ENCODE measurements around the gene MRTFA.
A peak's percentile ranks its signal among the peaks of the same experiment; 100 is the strongest.

The MRTFA gene

GRCh38 chr22:40407831-40408717, 228.4 kb downstream of the MRTFA start:
- no peak for DNase-seq

- DNase-seq, result no peak
Measured at GRCh38 chr22:40407021-40407761, 229.3 kb downstream of the MRTFA start.

GRCh38 chr22:40406063-40406890, 230.2 kb downstream of the MRTFA start:
- DNase-seq, result no peak

- DNase-seq, result no peak
Measured at GRCh38 chr22:40405178-40406062, 231.1 kb downstream of the MRTFA start.

- DNase-seq, result no peak
Measured at GRCh38 chr22:40404251-40405177, 232.0 kb downstream of the MRTFA start.

GRCh38 chr22:40403651-40404050, 232.9 kb downstream of the MRTFA start:
- DNase-seq, result no peak

- DNase-seq, result no peak
Measured at GRCh38 chr22:40403141-40403540, 233.4 kb downstream of the MRTFA start.

- DNase-seq, result no peak
Measured at GRCh38 chr22:40401981-40402406, 234.5 kb downstream of the MRTFA start.

- DNase-seq, result peak; percentile 49 to 54
Measured at GRCh38 chr22:40401532-40401931, 235.0 kb downstream of the MRTFA start.

- peak in 1 of 2 donors; percentile 50 for DNase-seq
Measured at GRCh38 chr22:40400159-40400558, 236.4 kb downstream of the MRTFA start.

GRCh38 chr22:40399621-40400020, 236.9 kb downstream of the MRTFA start:
- no peak for DNase-seq

- no peak for DNase-seq
Measured at GRCh38 chr22:40397396-40397795, 239.1 kb downstream of the MRTFA start.

- DNase-seq, result no peak
Measured at GRCh38 chr22:40396882-40397281, 239.6 kb downstream of the MRTFA start.

GRCh38 chr22:40395607-40396006, 240.9 kb downstream of the MRTFA start:
- no peak for DNase-seq

GRCh38 chr22:40394607-40395006, 241.9 kb downstream of the MRTFA start:
- no peak for DNase-seq

GRCh38 chr22:40392618-40393017, 243.9 kb downstream of the MRTFA start:
- no peak for DNase-seq

GRCh38 chr22:40391417-40391816, 245.1 kb downstream of the MRTFA start:
- no peak for DNase-seq

- DNase-seq, result no peak
Measured at GRCh38 chr22:40388231-40388630, 248.3 kb downstream of the MRTFA start.

GRCh38 chr22:40387746-40388145, 248.8 kb downstream of the MRTFA start:
- no peak for DNase-seq

GRCh38 chr22:40385036-40385782, 251.3 kb downstream of the MRTFA start:
- no peak for DNase-seq
